NCI-H1417 (cell line): ENCODE results near the gene ISOC2.
"Not testable (repeated sequence)": the region's sequence is repeated elsewhere in the genome, so short reads cannot be mapped to it uniquely, and the experiment has no call there.

Experiments
- DNase-seq, 3 experiments: peaks; one replicate each; lab custom pipeline; 2025; lab: John Stamatoyannopoulos, UW

The ISOC2 gene

GRCh38 chr19:55461259-55461973, at the start of gene ISOC2:
TSS of gene ISOC2 (minus strand) at chr19:55461642. CDS start at chr19:55456486, 5,156 bp downstream.
- peak; percentile 99 to 100 (median 99) for DNase-seq

GRCh38 chr19:55508120-55508519, 46.7 kb upstream of the ISOC2 start:
- no peak for DNase-seq

GRCh38 chr19:55504981-55505380, 43.5 kb upstream of the ISOC2 start:
- DNase-seq, result no peak

- no peak for DNase-seq
Observed at GRCh38 chr19:55504252-55504603, 42.8 kb upstream of the ISOC2 start.

- peak; percentile 83 to 96 (median 93) for DNase-seq
Observed at GRCh38 chr19:55503502-55504251, 42.2 kb upstream of the ISOC2 start.

GRCh38 chr19:55503157-55503501, 41.7 kb upstream of the ISOC2 start:
- no peak for DNase-seq

GRCh38 chr19:55502197-55502952, 40.9 kb upstream of the ISOC2 start:
- DNase-seq, result no peak

GRCh38 chr19:55500368-55500952, 39.0 kb upstream of the ISOC2 start:
- no peak for DNase-seq

GRCh38 chr19:55498246-55498840, 36.9 kb upstream of the ISOC2 start:
- peak in 1 of 3 experiments; percentile 21 for DNase-seq

- no peak for DNase-seq
Observed at GRCh38 chr19:55497763-55498162, 36.3 kb upstream of the ISOC2 start.

GRCh38 chr19:55496820-55497219, 35.4 kb upstream of the ISOC2 start:
- DNase-seq, result not testable (repeated sequence)

GRCh38 chr19:55495646-55496349, 34.4 kb upstream of the ISOC2 start:
- peak in 1 of 3 experiments; percentile 11 for DNase-seq

- no peak for DNase-seq
Observed at GRCh38 chr19:55494172-55494761, 32.8 kb upstream of the ISOC2 start.

GRCh38 chr19:55493645-55494171, 32.3 kb upstream of the ISOC2 start:
- no peak for DNase-seq

GRCh38 chr19:55493052-55493644, 31.7 kb upstream of the ISOC2 start:
- no peak for DNase-seq

- DNase-seq, result peak in 2 of 3 experiments; percentile 10 to 22
Observed at GRCh38 chr19:55492362-55492944, 31.0 kb upstream of the ISOC2 start.

GRCh38 chr19:55491546-55492360, 30.3 kb upstream of the ISOC2 start:
- no peak for DNase-seq

GRCh38 chr19:55490478-55491432, 29.3 kb upstream of the ISOC2 start:
- no peak for DNase-seq
